Stimulated activated CD8-positive, alpha-beta memory T cell treated with anti-CD3 and anti-CD28 coated beads, Interleukin-7, amount 100 ng/mL, for 1 hour (primary cell): ENCODE data around the gene LMX1A.

ENCODE experiments used
- DNase-seq, 2 donors: peaks; one replicate each; pipeline ENCODE4 v3.0.0-alpha.2; 2020; ENCODE audit warnings: low read depth in 2 of 2

The LMX1A gene

DNA sequence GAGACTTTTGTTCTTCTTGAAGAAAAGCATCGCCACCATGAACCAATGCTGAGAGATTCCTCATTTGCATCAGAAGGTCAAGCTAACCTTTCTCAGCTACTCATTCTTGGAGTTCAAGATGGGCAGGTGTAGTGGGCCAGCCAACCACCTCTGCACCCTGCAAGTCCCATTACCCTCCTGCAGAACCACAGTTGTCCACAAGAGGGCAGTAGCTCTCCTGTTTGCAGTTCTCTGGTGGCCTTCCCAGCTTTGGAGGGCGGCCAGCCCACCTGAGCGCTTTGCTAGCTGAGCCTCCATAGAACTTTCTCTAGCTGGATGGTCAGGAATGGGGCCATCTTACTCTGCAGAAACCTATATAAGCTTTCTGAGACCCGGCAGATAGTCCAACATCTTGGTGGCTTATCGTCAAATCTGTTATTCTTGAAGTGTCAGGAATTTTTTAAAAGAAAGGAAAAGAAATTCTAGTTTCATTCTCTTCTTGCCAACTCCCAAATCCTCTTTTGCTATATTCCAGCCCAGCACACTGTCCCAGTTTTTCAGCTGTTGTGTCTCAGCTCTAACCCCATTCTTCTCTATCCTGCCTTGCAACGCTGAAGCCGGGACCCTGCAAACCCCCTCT, 11.0 kb upstream of the LMX1A start:
- DNase-seq = peak; percentile 61 to 66

DNA sequence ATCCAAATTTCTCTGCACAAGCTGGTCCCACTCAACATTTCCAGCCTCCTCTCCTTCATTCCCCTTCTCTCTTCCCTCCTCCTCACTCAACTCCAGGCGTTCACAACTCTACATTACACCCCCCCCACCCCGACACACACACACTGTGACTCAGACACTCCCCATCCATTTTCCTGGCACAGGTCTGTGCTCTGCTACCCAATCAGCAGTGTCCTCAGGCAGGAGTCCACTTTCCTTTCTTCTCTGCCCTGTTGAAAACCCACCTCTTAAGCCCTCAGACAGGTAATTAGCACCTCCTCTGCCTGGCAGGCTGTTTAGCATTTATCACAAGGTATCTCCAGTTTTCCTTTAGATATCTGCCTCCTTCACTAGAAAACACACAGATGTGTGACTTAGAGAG, 8.8 kb upstream of the LMX1A start:
- no peak for DNase-seq

DNA sequence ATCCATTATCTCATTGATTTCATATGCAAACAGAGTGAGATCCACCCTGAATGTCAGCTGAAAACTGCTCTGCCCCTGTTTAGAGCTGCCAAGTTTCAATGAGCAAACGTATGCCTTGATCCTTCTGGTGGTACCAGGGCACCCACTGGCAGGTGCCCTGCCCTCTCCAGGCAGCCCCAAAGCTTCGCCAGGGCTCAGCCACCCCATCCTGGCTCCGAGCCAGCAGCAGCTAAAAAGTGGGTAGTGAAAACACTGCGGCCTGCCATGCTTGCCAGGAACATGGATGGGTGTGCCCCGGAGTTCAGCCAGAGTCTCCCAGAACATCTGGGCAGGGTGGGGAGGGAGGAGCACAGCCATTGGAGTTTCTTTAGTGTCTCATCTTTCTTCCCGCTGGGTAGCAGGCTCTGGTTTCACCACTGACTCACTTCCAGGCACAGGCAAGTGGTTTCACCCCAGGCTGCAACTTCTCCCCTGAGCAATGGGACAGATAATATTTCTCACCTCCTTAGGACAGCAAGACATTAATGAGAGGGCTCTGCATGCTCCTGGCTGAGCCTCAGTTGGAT, 8.1 kb upstream of the LMX1A start:
- DNase-seq = no peak

DNA sequence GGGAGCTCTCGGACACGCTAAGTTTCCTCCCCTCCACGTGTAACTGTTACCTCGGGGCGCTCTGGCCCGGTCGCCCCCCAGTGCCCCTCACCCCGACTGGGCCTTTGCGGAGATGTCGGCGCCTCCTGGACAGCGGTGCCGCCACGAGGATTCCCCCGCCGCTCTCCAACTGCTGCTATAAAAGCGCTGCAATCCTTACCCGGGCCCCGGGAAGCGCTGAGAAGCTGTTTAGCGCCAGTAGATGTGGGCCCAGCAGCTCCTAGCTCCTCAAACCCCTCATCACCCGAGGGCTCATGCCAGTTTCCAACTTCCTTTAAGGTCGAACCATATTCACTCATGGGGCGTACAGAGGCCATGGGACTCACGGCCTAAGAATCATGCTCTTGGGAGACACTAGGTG, 361 bp upstream of the LMX1A start:
- DNase-seq = no peak

DNA sequence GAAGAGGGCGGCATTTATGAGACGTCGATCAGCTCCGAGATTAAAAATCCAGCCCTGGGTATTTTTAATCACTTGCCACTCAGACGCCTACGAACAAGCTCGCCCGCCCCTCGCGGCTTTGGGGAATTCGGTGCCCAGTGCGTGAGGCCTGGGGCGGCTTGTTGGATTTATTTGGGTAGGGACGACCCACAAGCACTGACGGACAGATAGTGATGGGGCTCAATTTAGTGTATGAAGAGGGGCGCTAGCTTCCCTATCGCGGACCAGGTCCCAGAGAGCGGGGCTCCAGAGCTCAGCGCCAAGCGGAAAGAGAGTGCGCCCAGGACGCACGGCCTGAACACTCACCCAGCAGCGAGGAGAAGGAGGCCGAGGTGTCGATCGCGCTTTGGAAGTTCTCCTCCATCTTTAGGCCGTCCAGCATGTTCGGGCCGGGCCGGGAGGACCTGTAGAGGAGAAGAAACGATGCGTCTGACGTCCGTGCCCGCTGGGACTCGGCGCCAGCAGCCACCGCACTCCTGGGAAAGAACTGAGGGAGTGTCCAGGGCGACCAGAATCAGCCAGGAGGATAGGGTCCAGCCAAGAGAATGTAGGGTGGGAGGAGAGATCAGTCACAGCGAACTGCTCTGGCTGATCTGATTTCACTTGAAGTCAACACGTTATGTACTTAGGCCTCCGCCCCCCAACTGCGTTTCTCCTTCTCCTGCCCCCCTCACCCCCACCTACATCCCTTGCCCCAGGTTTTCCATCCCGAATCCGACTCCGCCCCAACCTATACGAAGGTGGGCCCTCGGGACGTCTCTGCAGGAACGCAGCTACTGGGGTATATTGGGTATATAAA, 1.2 kb downstream of the LMX1A start:
- no peak for DNase-seq

DNA sequence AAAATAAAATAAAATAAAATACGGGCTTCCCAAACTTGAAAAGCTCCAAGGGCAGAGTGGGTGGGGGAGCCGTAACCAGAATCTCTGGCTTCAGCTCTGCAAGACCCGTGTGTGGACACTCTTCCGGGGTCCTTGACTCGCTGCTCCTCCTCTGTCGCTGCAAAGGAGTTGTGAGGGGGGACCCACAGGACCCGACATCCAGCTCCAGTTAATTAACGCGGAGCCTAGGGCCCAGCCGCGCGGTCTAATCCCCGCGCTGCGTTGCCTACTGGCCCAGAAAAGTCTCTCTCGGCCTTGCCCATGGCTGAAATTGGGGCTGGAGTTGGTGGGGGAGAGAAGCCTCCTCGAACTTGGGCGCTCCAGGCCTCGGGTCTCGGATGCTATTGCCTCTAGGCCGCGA, 1.8 kb downstream of the LMX1A start:
- DNase-seq = no peak

DNA sequence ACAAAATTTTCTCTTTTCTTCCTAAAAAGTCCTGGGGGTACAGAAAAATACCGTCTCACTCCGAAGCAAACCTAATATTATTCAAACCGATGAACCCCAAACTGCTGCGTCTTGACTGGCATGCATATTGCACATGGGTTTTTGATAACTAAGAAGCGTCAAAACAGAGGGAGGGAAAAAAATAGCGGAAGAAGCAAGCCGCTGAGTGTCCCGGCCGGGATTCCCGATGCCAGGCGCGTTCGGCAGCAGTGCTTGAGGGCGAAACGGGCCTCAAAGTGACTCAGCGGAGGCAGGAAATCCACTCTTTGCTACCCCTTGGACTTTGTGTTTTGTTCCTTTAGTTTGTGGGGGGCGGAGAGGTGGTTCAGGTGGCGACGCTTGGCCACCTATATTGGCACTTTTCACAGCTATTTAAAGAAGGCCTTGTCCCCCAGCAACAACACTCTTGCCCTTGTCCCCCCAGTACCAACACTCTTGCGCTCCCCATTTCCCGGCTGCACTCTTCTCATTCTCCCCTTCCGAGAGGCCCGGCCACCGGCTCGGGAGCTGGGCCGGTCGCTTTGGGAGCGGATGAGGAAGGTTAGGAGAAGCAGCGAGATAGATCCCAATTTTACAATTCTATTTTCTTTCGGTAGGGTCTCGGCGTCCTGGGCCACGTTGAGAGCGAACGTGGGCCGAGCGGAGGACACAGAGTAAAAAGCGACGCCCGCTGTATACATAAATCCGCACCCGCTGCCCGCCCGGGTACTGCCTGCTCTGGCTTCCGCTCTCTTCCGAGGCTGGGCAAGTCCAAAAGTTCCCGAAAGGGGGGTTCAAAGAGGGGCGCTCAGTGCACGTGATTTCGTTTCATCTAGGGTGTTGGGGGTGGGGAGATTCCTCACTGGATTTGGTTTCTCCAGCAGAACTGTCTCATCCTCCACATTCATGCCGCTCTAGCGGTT, 2.5 kb downstream of the LMX1A start:
- DNase-seq = no peak

DNA sequence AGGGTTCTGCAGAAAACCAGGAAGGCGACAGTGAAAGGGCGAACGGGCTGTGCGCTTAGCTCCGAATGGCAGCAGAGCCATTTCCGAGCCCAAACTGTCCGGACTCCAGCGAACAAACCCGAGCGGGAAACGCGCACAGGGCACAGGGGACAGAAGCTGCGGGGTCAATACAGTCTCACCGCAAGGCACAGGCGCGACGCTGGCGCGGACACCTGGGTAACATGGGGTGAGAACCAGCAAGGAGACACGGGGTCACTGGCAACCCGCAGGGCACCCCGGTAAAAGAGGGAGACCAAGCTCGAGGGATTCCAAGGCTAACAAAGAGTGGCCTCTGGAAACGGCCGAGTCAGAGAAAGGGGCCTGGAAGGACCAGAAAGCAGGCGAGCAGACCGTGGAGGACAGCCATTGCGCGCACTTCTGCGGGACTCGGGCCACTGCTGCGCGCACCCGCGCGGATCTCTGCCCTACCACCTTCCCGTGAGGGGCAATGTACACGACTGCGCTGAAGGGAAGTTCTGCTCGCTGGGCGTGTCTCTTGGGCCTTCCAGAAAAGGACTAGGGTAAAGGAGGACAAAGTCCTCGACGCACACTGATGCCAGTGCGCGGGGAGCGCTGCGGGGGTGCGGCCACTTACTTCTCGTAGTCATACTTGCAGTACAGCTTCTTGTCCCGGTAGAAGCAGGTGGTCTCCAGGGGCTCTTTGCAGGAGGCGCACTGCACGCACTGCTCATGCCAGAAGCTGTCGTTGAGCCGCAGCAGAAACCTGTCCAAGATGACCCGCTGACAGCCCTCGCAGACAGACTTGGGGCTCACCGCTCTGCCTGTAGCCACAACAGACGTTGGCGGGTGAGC, 3.8 kb downstream of the LMX1A start:
- no peak for DNase-seq

DNA sequence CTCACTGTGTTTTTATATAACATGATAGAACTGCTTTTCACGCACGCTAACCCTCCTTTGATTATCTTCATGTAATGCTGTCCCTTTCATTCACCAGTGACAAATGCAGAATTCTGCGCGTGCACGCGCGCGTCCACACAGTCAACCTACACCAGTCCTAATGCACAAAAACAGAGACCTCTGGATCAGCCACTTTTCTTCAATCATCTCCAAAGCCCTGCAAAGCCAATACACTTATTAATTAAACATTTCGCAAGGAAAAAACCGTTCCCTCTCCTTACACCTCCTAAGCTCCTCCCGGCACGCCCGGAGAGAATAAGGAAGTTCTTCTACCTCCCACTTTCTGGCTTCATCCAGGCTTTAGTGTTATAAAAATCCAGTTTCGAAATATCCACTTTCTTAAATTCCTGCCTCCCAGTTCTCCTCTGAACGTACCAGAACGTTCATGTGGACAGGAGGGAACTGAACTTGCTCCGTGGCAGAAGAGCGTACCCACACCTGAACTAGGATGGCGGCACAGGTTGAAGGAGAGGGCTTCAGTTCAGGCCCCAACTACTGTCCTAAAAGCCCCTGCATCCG, 4.6 kb downstream of the LMX1A start:
- DNase-seq = no peak

DNA sequence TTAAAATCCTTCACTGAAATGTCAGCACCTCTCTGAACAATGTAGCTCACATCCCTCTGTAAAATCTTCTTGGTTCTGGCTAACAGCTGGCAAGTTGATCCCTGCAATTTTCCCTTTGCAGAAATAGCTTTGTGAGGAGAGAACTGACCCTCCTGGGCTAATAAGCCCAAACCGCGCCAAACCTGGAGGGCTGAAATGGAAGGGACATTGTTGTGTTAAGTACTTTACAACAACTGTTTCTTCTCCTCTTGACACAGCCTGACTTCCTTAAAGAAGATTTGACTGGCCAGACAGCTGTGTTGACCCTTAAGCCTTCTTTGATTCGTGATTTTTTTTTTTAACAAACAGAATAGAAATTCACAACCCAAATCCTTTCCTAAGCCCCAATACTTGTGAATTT, 5.7 kb downstream of the LMX1A start:
- DNase-seq = no peak

DNA sequence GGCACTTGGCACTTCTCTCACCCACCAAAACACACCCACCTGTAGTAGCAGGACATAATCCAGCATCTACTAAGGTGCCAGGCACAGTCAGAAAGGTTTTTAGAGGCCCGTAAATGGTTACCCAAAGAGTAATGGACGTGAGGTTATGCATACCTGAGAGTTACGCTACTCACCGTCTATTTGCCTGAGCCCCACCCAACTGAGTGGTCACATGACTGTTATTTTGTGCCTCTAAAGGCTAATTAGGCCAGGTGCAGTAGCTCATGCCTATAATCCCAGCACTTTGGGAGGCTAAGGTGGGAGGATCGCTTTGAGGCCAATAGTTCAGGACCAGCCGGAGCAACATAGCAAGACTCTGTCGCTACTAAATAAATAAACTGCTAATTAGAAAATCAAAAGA, 11.0 kb downstream of the LMX1A start:
- DNase-seq = no peak

DNA sequence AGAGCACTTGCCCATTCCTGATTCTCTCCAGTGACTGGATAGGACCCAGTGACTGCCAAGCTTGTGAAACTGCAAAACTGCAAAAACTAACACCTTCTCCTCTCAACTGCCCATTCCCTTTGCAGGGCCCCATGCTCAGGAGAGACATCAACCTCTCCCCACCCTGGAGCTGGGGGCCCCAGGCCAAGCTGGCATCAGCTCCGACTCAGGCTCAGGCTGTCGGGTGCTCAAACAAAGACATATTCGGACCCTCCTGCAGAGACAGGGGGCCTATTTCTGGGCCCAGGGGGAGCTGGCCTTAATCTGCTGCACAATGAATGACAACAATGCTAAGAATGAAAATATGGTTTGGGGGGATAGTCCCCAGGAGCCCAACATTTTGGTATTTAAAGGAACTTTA, 11.8 kb downstream of the LMX1A start:
- DNase-seq = no peak

DNA sequence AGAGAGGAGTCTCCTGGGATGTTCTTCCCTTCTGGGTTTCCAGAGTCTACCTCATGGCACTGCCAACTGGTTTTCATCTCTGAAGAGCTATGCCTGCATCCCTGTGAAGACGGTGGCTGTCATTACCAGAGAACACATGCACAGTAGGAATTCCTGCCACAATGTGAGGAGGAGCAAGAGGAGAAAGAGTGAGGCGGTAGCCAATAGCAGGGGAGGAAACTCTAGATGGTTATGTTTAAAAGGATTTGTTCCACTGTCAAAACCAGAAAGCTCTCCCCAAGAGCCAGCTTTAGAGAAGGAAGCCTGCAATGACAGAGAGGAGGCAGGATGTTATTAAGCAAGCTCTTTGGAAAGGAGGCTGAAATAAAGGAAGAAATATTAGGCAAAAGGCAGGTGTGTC, 12.3 kb downstream of the LMX1A start:
- DNase-seq = no peak

DNA sequence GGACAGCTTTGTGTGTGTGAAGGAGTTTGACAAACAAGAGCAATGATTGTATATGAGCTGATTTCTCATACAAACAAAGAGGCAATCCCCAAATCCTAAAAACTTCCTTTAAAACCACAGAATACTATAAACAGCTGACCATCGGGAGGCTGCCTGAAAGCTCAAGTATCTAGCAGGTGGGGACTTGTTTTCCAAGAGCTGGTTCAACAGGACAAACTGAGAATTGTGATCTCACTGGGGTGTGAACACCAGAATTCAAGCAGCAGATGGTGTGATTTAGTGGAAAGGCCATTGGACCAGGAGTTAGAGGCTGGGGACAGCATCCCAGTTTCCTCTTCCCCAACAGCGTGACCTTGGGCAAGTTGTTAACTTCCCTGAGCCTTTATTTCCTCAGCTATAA, 13.9 kb downstream of the LMX1A start:
- no peak for DNase-seq

DNA sequence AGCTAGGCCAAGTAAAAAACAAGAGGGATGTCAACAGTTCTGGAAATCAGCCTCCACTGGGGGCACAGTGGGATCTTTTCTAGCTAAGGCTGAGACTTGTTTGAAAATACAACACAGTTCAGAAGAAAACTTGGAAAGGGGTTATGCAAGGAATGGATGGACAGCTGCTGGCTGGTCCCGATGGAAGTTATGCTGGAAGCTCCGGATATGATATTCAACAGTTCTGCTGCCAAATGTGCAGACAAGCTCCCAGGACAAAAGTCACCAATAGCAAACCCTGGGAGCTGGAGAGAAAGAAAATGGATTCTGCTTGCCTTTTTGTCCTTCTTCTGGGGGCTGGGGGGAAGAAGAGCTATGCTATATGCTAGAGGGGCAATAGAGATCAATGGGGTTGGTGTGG, 14.3 kb downstream of the LMX1A start:
- no peak for DNase-seq

DNA sequence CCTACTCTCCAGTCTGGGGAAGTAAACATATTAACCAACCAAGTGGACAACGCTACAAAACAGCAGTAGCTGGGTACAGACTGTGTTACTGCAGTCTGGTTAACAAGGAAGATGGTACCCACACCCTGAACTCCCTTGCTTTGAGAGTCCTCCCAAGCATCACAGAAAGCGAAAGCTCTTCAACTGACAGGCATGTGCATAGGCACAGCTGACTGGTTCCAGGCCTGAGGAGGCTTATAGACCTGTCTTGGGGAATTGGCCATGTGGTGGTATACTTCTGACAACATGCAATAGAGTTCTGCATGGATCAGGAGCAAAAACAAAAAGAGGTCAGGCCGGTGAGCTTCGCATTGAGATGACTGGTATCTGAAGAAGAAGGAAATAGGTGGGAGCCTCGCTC, 17.4 kb downstream of the LMX1A start:
- no peak for DNase-seq

DNA sequence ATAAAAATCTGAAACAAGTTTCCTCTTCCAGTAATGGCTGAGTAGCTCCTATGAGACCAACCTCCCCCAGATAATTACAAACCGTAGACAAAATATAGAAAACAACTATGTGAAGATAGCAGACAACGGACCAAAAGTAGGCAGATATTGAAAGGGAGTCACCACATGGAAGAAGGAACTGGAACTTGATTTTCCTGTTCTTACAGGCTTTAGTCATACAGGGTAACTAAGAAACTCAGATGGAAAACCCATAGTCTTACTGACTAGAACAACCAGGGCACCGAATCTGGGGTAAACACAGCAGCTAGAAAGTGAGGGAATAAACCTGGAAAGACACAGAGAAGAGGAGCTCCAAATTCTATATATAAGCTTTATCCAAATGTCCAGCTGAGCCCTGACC, 26.0 kb downstream of the LMX1A start:
- no peak for DNase-seq

DNA sequence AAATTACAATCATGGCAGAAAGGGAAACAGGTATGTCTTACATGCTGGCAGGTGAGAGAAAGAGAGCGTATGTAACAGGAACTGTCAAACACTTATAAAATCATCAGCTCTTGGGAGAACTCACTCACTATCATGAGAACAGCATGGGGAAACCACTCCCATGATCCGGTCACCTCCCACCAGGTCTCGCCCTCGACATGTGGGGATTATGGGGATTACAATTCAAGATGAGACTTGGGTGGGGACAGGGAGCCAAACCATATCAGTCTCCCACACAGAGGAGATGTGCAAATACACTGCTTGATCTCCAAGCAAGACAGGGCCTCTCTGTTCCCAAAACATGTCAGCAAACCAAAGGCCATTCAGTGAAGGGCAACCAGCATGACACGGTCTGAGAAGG, 27.4 kb downstream of the LMX1A start:
- no peak for DNase-seq

DNA sequence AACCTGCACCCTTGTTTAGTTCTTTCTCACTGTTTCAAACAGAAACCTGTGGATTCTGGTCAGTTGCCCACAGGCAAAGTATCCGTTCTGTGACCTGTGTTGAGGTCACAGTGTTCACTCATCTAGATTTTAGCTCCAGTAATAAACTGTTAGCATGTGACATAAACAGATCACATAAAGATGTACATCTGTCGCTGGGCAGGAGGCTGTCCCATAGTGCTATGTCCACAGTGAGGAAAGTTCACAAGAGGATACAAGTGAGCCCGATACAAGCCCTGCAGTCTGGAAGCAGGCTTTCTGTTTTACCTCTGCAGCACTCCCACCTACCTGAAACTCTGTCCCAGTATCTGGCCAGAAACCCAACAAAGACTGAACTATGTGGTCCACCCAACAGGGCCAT, 28.4 kb downstream of the LMX1A start:
- DNase-seq = no peak

DNA sequence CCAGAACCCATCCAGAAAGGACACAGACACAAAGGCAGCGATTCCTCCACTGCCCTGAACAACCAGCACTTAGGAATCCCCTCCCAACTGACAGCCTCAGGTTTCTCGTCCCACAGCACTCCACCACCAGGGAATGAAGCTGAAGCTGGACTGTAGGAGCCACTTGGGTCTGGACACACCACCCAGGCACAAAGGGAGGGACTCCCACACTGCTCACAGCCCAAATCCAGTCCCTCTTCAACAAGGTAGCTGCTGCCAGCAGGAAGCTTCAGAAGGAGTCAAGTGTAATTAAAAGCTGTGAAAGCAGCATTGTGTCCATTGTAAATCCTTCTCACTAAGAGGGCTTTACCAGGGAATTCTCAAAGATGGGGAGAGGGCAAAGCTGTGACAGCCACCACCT, 29.0 kb downstream of the LMX1A start:
- DNase-seq = no peak
